ENCODE results near the gene ACTRT1. TPM values are rescaled to one million over a fixed set of nuclear protein-coding genes. Genes with fewer than 3 reads are reported as not detected.

ACTRT1 gene
- total and polyA plus RNA-seq, 2 of the 4 experiments (the other 2 are of a cell fraction), result not detected

GRCh38 chrX:128057421-128057820, 5.2 kb upstream of the ACTRT1 start:
- Histone ChIP-seq H2AFZ (replicated peaks; ENCODE audit: low read length, poor library complexity) (no peak overlapping the region), H2BK5ac (ENCODE audit: low read depth, low read length, poor library complexity, severe bottlenecking) (no peak overlapping the region), H4K5ac (ENCODE audit: low read depth, low read length) (no peak overlapping the region), H2AK5ac (ENCODE audit: low read depth, low read length) (no peak overlapping the region), H3K27ac (ENCODE audit: insufficient read depth, low read length) (no peak overlapping the region), H3K4ac (ENCODE audit: low read depth, low read length) (no peak overlapping the region), H3K4me3 (ENCODE audit: insufficient read depth, low read depth, low read length) (no peak overlapping the region), H3K27me3 (ENCODE audit: control insufficient read depth, insufficient read depth, low read length) (no peaks in the 10 kb centered on the region), H3K56ac (ENCODE audit: extremely low read depth, insufficient read depth, low read length) (no peak overlapping the region), H3K14ac (replicated peaks; ENCODE audit: low read depth, low read length) (no peak overlapping the region), H3K79me1 (ENCODE audit: low read depth in 1 of 2, low read length in 2 of 2) (no peaks in the 10 kb centered on the region), H3K9me3 (ENCODE audit: control insufficient read depth, insufficient read depth, low read length) (no peaks in the 10 kb centered on the region), H3K9me1 (ENCODE audit: insufficient read depth, low read length) (no peaks in the 10 kb centered on the region), H4K20me1 (ENCODE audit: insufficient read depth, low read length) (no peaks in the 10 kb centered on the region), H4K8ac (ENCODE audit: low read depth in 2 of 2, low read length in 2 of 2) (no peak overlapping the region), H2AK9ac (replicated peaks; ENCODE audit: low read depth, low read length, poor library complexity) (no peak overlapping the region), H3K9ac (ENCODE audit: low read depth, low read length) (no peak overlapping the region), H2BK15ac (ENCODE audit: low read depth, low read length) (no peak overlapping the region), H4K91ac (ENCODE audit: insufficient read depth, low read depth, low read length) (no peak overlapping the region), H3K23ac (ENCODE audit: low read depth, low read length) (no peak overlapping the region), H3K4me1 (ENCODE audit: control insufficient read depth, insufficient read depth, low read length) (no peaks in the 10 kb centered on the region), H3K18ac (ENCODE audit: low read depth, low read length) (no peak overlapping the region), H2BK120ac (ENCODE audit: low read depth, low read length) (no peak overlapping the region), H2BK20ac (ENCODE audit: low read depth, low read length) (no peak overlapping the region), H3K4me2 (ENCODE audit: low read depth, low read length) (no peak overlapping the region), H3K36me3 (ENCODE audit: control insufficient read depth, insufficient read depth, low read length) (no peaks in the 10 kb centered on the region)
- dilution Hi-C loops (cut with HindIII; ENCODE audit: low sequenced_read_pairs, unreplicated experiment), result no loop called here
- POLR2A ChIA-PET (ENCODE audit: unreplicated experiment), result no interaction called here
- DNase-seq (no peak), ATAC-seq (ENCODE audit: low read depth) (no peak)
- in situ Hi-C loops (cut with MboI; ENCODE audit: low sequenced_read_pairs), result no loop called here
- CTCF ChIA-PET, result no interaction called here
- WGBS, 2 experiments (ENCODE audit: extremely low coverage in 2 of 2, insufficient read length in 1 of 2), result no CpG with 5 or more reads among the region's 2 CpGs
- intact Hi-C loops (cut with micrococcal nuclease), result no loop called here
- no peak for TF ChIP-seq BHLHE40 (IDR thresholded peaks at IDR 0.05; ENCODE audit: low read depth, low read length)
- no peak for TF ChIP-seq MAFK (IDR thresholded peaks at IDR 0.05; ENCODE audit: low read depth, low read length)
- no peak for TF ChIP-seq CTCF (conservative IDR thresholded peaks at IDR 0.05; ENCODE audit: low read depth, low read length)
- no peak for TF ChIP-seq RAD21 (IDR thresholded peaks at IDR 0.05; ENCODE audit: low read length)
- no peak for TF ChIP-seq ELK1 (IDR thresholded peaks at IDR 0.05; ENCODE audit: borderline replicate concordance, low read depth, low read length)
- TF ChIP-seq USF2 (IDR thresholded peaks at IDR 0.05; ENCODE audit: low read depth, low read length), result no peak
- no peak for TF ChIP-seq POLR2A (IDR thresholded peaks at IDR 0.05; ENCODE audit: low read depth, low read length)
- no peak for TF ChIP-seq NFE2L2 (IDR thresholded peaks at IDR 0.05; ENCODE audit: low read depth, low read length)
- TF ChIP-seq RCOR1 (IDR thresholded peaks at IDR 0.05; ENCODE audit: insufficient replicate concordance, low read length), result no peak
- TF ChIP-seq CHD1 (IDR thresholded peaks at IDR 0.05; ENCODE audit: low read depth, low read length), result no peak
- TF ChIP-seq MAZ (IDR thresholded peaks at IDR 0.05; ENCODE audit: borderline replicate concordance, low read depth, low read length), result no peak
- TF ChIP-seq MXI1 (IDR thresholded peaks at IDR 0.05; ENCODE audit: borderline replicate concordance, low read depth, low read length), result no peak
- TF ChIP-seq CEBPB (IDR thresholded peaks at IDR 0.05; ENCODE audit: low read depth, low read length), result no peak
- no peak for TF ChIP-seq SMC3 (IDR thresholded peaks at IDR 0.05; ENCODE audit: low read depth, low read length)
- TF ChIP-seq FOS (IDR thresholded peaks at IDR 0.05; ENCODE audit: low read depth, low read length), result no peak
- no peak for TF ChIP-seq RFX5 (IDR thresholded peaks at IDR 0.05; ENCODE audit: low read depth, low read length)
- no TSS peak for BruUV-seq (replicated peaks)
